GM21529 (cell line): ENCODE results near the gene PKP3.
"Not testable (repeated sequence)": the region's sequence is repeated elsewhere in the genome, so short reads cannot be mapped to it uniquely, and the experiment has no call there.

Experiments
- ATAC-seq: cut with Tn5 transposase; IDR thresholded peaks from one replicate; pipeline ENCODE4 v1.9.1; 2021; ENCODE audit not compliant: unreplicated experiment

Gene PKP3

GRCh38 chr11:410711-411110 lies 16.7 kb downstream of the PKP3 start:
- not testable (repeated sequence) for ATAC-seq

GRCh38 chr11:411520-411919 lies 17.5 kb downstream of the PKP3 start:
- ATAC-seq: not testable (repeated sequence)

GRCh38 chr11:412641-413119 lies 18.7 kb downstream of the PKP3 start:
- ATAC-seq: no peak

- ATAC-seq: no peak
Measured at GRCh38 chr11:413120-414081, 19.4 kb downstream of the PKP3 start.

DNA sequence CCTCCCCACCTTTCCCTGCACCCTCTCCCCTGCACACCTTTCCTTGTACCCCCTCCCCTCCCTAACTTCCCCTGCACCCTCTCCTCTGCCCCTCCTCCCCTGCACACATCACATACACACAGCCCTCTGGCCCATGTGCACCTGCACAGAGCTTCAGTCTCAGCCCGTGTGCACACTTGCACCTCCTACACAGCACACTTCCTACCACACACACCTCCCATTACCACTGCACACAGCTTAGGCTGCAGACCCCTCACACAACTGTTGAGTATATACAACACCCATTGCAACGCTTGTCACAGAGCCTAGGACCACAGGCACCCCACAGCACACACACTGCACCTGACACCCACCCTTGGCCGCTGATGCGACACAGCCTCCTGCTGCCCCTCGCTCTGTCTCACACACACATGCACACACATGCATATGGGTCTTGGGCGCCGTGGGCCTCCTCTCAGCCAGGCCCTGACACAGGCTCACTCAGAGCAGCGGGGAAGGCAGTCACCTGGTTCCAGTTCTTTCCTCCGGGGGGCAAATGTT lies 20.4 kb downstream of the PKP3 start:
- no peak for ATAC-seq

DNA sequence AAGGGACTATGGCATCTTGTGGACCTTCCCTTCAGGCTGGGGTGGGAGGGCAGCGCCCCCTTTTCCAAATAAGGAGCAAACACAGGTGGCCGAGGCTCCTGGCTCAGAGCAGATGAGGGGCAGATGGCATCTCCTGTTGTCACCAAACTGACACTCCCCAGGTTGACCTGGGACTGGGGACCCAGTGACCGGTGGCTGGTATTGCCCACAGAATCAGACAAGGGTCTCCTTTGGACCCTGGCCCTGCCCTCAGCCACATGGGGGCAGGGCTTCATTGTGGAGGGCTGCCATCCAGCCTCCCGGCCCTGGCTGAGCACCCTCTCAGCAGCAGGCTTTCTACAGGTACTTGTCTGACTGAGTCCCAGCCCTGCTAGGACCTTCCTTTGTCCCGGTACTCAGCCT lies 21.6 kb downstream of the PKP3 start:
- no peak for ATAC-seq

DNA sequence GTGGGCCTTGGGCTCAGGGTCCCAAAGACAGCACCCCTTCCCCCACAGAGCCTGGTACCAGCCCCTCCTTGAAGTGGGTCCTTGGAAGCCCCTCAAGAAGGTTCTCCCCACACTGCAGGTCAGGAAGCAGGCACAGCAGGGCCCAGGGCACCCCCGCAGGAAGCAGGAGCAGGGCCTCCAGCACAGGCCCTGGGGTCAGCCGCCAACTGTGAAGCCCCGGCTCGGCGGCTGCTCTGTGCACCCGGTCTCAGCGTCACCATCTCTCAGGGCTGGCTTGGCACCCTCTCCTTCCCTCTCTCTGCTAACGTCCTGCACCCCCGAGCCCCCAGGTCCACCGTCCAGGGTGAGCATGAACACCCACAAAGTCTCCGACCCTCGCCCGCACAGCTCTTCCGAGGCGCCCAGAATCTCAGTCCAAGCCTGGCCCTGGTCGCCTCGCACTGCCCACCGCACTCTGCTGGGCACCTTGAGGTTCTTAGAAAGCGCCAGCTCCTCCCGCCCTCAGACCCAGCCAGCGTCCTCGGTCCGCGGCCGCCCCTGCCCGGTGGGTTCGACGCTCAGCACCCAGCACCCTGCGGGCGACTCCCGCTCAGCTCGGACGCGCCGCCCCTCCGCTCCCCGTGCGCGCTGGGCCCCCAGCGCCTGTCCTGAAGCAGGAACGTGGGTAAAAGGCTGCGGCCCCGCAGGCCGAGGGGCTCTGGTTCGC lies 22.2 kb downstream of the PKP3 start:
- no peak for ATAC-seq

DNA sequence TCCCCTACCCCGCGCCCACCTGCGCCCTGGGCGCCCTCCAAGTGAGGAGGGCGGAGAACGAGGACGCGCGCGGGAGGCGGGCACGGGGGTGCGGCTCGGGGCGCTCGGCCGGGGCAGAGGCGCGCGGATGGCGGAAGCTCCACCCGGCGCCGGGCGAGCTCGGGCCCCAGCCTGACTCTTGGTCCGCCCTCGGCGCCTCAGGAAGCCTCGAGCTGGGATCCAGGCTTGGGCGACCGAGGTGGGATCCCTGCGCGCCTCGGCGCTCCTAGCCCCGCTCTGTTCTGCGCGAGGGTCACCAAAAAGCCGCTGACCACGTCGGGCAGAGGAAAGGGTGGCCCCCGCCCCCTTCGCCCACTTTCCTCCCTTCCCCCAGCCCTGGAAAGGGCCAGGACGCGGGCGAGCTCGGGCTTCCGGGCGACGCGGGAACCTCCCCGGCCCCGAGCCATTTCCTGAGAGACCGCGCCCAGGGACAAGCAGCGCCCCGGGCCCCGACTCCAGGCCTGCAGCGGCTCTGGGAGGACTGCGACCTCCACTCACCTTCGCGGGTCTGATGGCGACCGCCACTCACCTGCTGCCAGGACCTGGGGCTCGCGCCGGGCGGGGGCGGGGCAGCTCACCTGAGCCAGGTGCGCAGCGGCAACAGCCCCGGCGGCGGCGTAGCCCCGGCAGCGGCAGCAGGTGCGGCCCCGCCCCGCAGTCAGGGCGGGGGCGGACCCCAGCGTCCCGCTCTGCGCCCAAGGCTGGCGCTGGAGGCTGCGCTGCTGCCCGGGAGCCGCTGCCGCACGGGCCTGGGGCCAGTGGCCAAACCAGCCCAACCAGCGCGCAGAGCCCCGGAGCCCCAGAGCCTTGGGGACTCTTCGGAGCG lies 23.0 kb downstream of the PKP3 start:
- no peak for ATAC-seq

GRCh38 chr11:417652-418342 lies 23.8 kb downstream of the PKP3 start:
- no peak for ATAC-seq

DNA sequence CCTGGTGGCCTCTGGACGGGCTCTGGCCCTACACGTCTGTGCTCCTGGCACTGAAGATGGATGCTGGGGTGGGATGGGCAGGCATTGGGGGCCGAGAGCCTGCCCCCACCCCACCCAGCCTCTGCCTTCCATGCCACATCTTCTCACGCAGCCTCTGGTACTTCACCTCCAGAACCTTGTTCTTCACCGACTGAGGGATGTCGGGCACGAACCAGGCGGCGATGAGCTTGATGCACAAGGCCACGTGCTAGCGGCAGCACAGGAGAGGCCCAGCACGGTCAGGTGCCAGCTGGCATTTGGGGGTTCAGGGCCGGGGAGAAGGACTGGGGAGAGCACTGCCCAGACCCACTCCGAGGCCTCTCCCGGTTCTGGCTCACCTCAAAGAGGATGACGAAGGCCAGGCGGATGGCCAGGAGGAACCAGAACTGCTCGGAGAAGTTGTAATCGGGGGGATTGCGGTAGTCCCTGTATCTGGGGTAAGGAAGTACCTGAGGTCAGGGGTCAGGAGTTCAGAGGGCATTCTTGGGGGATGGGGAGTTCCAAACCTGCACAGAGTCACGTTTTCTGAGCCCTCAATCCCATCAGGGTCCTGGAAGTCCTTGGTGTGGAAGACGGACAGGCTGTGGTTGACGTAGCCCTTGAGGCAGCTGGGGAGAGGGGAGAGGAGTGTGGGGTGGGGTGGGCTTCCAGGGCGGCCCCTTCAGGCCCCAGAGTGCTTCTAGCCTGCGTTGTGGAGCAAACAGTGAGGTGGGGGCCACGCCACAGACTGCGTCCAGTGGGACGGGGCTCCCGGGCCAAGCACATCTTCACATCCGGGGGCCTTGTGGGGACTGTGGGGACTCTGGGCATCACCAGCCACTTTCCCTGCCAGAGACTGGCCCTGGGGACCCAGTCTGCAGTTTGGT lies 24.6 kb downstream of the PKP3 start:
- no peak for ATAC-seq

- no peak for ATAC-seq
Measured at GRCh38 chr11:419248-420005, 25.4 kb downstream of the PKP3 start.

GRCh38 chr11:420054-420910 lies 26.3 kb downstream of the PKP3 start:
- ATAC-seq: no peak

DNA sequence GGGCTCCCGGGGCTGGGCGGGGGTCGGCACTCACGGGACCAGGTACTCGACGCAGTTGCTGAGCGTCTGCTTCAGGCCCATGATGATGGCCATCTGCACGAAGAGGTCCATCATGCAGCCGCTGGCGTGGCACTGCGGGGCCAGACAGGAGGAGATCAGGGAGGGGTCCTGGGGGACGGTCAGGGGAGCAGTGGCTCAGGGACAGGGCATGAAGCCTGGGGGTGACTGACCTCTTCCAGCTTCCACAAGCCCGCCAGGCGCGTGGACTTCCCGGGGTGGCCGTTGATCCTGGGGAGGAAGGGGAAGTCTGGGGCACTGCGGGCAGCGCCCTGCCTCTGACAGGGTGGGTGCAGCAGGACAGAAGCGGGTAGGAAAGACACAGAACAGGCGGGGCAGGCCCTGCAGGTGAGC lies 26.9 kb downstream of the PKP3 start:
- ATAC-seq: no peak

DNA sequence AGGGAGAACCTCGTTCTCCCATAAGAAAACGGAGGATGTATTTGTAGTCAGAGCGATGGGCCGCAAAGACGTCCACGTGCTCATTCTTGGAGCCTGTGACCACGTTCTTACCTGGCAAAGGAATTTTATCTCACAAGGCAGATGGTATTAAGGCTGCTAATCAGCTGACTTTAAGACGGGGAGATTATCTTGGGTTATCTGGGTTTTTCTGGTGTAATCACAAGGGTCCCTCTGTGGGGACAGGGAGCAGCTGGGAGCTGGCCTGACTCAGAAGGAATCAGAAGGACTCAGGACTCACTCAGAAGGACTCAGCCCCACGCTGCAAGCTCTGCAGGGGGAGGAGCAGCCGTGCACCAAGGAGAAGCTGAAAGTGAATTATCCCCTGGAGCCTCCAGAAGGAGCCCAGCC lies 28.2 kb downstream of the PKP3 start:
- no peak for ATAC-seq

GRCh38 chr11:424232-424631 lies 30.2 kb downstream of the PKP3 start:
- no peak for ATAC-seq

DNA sequence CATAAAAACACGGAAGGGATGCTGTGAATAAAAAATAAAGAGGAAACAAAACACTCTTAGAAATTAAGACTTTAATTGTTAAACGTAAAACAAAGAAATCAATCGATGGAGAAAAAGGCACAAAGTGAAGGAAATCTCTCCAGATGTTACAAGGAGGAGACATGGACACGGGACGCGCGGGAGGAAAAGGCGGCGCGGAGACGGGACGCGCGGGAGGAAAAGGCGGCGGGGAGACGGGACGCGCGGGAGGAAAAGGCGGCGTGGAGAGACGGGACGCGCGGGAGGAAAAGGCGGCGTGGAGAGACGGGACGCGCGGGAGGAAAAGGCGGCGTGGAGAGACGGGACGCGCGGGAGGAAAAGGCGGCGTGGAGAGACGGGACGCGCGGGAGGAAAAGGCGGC lies 30.8 kb downstream of the PKP3 start:
- ATAC-seq: not testable (repeated sequence)

DNA sequence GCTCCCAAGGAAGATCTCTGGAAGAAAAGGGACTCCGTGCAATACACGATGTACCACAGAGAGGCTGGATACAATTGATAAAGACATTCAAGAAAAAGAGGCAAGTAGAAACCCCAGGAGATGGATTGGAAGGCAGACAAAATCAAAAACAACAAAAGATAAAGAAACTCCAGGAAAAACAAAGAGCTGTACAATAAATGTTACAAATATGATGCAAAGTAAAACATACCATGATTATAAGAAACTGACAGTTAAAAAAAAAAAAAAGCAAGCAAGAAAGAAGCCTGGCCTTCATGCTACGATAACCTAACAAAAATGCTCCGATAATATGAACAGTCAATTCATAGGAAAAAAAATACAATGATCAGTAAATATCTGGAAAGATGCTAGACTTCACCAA lies 31.3 kb downstream of the PKP3 start:
- ATAC-seq: no peak

DNA sequence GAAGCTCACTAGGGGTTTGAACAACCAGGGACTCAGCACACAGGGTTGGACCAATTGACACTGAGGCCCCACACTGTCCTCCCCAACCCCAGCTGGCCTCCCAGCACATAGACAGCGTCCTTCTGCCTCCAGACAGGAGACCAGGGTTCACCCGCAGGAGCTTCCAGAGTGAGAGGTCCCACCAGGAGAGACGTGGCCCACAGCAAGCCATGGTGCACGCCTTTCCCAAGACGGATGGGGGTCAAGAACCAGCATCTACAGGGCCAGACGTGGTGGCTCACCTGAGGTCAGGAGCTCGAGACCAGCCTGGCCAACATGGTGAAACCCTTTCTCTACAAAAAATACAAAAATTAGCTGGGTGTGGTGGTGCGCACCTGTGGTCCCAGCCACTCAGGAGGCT lies 32.8 kb downstream of the PKP3 start:
- ATAC-seq: no peak
